HT-29 (cell line): ENCODE measurements around the gene DIO2. TPM values are rescaled to one million over a fixed set of nuclear protein-coding genes. Genes with fewer than 3 reads are reported as not detected.

ENCODE experiments used
- DNase-seq: peaks from one replicate; pipeline ENCODE4 v3.0.0-alpha.2; 2015; ENCODE audit warnings: low spot score
- total RNA-seq: library from RNA; depleted of rRNA; stranded (reverse); fragments of >200 nt; shearing (Covaris generic); gene quantifications from 2 replicates; pipeline ENCODE4 v1.2.3, GENCODE V29; 2014

DIO2 gene
- total RNA-seq, 1 experiment from 2014 or later: not detected

DNA sequence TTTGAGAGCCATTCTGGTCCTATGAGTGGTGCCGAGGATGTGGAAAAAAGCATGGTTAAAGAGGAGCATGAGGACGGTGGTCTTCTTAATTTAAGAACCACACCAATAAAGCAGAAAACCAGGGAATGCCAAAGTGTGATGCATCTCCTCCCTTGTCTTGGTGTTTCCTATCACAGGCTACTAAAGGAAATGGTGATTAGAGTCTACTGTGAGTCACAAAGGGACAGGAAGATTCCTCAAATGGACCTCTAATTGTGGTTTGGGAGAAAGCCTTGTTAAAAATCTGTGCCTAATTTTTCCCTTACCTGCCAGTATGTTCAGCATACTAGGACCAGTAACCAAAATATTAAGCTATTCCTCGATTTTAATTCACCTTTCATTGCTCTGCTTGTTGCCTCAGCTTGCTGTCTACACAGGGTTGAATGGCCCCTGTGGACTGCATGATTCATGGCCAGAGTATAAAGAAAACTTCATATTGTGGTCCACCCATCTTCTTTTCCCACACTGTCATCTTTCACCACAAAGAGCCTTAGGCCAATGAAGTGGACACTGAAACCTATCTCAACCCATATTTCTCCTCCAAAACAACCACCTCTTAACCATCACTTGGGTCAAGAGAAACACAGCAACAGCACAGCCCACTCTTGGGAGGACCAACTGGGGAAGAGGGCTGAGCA lies 38.8 kb downstream of the DIO2 start:
- no peak for DNase-seq

GRCh38 chr14:80167793-80168448 lies 43.4 kb downstream of the DIO2 start:
- no peak for DNase-seq

- DNase-seq: no peak
These were observed 46.1 kb downstream of the DIO2 start for GRCh38 chr14:80164991-80165721.

GRCh38 chr14:80152763-80153162 lies 58.5 kb downstream of the DIO2 start:
- DNase-seq: no peak

- DNase-seq: no peak
These were observed 59.1 kb downstream of the DIO2 start for GRCh38 chr14:80152166-80152565.

GRCh38 chr14:80150301-80150700 lies 61.0 kb downstream of the DIO2 start:
- DNase-seq: no peak
